HG03045 (cell line): ENCODE measurements around the gene LHPP.

ENCODE experiments used
- ATAC-seq: cut with Tn5 transposase; IDR thresholded peaks from one replicate; pipeline ENCODE4 v1.9.1; 2021; ENCODE audit warnings: mild to moderate bottlenecking, moderate library complexity; ENCODE audit not compliant: unreplicated experiment

The LHPP gene

GRCh38 chr10:124496150-124496549 is 34.5 kb downstream of the LHPP start:
- ATAC-seq = no peak

GRCh38 chr10:124496620-124497019 is 35.0 kb downstream of the LHPP start:
- no peak for ATAC-seq

DNA sequence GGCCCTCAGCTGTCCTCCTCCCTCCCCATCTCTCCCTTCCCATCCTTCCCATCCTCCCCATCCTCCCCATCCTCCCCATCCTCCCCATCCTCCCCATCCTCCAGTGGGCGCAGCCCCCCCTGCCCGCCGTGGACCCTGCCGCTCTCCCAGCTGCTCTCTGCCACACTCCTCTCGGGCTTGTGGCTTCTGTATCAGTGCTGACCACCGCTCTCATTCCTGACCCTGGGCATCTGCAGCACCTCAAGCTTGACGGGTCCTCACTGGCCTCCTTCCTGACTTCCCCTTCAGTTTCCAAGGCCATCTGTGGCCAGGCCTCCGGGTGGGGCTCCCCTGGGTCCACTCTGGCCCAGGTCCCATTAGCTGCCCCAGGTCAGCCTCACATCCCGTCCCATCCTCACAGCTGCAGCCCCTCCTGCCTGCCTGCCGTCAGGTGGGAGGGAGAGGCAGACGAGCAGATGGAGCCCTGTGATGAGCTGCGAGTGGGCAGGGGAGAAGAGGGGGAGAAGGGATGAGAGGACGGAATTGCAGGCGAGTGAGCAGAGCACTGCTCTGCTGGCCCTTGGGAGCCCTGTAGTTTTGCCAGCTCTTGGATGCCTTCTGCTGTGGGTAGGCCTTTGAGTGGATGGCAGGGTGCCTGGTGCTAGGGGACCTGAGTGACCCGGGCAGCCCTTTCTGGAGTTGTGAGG is 35.7 kb downstream of the LHPP start:
- ATAC-seq = no peak

- no peak for ATAC-seq
These were observed 36.4 kb downstream of the LHPP start for GRCh38 chr10:124498056-124498455.

- ATAC-seq = no peak
These were observed 39.1 kb downstream of the LHPP start for GRCh38 chr10:124500757-124501156.

GRCh38 chr10:124504711-124505110 is 43.1 kb downstream of the LHPP start:
- ATAC-seq = no peak

DNA sequence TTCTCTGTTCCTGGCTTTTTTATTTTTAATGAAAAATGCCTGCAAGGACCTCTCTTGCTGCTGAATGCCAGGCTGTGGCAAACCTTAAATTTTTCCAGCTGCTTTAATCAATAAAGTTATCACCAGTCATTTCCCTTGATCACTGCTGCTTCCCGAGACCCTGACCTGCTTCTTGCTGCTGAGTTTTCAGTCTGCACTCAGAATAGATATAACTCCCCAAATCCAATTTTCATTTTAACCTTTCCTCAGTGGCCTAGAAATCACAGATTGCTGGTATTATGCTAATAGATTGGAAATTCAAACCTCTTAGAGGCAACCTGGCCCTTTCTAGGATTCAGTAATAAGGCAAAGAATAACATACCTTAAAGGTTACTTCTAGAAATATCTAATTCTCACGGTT is 43.7 kb downstream of the LHPP start:
- no peak for ATAC-seq

GRCh38 chr10:124508070-124508667 is 46.5 kb downstream of the LHPP start:
- no peak for ATAC-seq

DNA sequence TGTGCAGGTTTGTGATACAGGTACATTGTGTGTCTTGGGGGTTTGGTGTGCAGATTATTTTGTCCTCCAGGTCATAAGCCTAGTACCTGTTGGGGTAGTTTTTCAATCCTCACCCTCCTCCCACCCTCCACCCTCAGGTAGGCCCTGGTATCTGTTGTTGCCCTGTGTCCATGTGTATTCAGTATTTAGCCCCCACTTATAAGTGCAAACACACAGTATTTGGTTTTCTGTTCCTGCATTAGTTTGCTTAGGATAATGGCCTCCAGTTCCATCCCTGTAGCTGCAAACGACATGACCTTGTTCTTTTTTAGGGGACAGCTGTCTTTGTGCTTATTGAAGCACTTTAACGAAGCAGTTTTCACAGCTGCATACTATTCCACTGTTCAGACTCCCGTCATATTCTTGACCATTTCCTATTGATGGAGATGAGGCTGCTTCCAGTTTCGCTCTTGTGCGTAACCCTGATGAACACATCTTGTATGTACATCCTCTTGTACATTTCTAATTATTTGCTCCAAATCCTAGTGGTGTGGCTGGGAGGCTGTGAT is 47.4 kb downstream of the LHPP start:
- no peak for ATAC-seq

- ATAC-seq = no peak
These were observed 48.4 kb downstream of the LHPP start for GRCh38 chr10:124509880-124510632.

DNA sequence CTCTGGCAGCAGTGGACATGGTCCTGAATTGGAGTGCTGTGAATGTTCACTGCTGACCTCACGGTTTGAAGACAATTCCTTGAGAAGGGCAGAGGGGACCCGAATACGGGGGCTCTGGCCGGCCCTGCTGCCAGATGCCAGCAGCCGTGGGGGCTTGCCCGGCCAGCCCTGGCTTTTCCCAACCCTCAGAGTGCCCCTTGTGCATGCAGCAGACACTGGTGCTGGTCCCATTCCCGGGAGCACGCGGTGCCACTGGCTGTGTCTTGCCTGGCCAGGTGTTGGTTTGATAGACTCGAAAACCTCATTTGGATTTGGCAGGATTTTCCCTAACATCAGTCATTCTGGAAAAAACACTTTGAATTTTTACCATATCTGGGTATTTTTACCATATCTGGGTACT is 49.1 kb downstream of the LHPP start:
- ATAC-seq = no peak

DNA sequence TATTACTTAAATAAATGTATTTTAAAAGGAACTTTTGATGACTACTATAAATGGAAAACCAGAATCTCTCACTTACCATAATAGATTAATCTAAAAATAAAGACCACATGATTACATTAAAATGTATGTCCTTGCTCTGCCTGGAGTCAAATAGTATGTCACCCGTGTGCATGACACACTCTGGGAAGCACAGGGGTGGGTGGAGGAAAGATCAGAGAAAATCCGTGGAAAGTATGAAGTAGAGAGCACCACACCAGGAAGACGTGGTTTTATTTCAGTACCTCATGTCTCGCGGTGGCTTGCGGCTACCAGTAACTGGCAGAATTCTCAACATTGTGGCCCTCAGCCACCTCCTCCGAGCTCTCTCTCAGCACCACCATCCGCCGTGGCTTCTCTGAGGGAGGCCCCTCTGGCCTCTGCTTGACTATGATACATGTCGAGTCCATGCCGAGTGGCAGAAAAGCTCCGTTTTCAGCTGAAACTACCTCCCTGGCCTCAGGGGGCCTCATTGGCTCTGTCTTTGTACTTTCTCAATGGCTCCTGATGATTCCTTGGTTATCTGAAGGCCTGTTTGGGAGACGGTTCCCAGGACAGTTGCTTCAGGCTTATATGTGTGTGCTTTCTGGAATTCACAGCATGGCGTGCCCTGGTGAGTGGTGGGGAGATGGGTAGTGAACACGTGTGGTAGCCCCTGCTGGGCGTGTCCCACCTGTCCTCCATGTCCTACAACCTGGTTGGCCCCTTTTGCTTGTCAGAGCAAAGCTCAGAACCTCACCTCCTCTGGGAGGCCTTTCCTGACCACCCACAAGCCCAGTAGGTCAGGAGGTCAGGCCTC is 49.8 kb downstream of the LHPP start:
- ATAC-seq = no peak

GRCh38 chr10:124512040-124512428 is 50.4 kb downstream of the LHPP start:
- no peak for ATAC-seq

GRCh38 chr10:124512600-124512999 is 51.0 kb downstream of the LHPP start:
- ATAC-seq = no peak

- ATAC-seq = no peak
These were observed 53.8 kb downstream of the LHPP start for GRCh38 chr10:124515244-124515970.

- ATAC-seq = no peak
These were observed 54.6 kb downstream of the LHPP start for GRCh38 chr10:124516181-124516580.

- ATAC-seq = no peak
These were observed 55.2 kb downstream of the LHPP start for GRCh38 chr10:124516746-124517397.

DNA sequence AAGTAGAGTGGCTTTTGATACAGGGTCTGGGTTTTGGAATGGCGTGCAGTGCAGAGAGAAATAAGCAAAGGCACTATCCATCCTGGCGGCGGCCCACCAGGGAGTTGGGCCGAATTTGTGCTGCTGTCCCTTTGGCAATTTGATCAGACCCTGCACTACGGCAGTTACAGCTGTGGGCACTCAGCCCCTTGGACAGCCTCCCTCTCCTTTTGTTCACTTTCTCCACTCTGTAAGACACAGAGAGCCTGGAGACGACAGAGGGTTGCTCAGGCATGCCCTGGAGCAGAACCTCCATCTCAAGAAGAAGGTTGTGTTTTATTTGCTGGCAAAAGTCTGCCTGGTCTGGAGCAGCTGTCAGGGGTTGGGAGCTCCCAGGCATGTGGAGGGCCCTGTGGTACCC is 55.8 kb downstream of the LHPP start:
- no peak for ATAC-seq

- ATAC-seq = no peak
These were observed 56.3 kb downstream of the LHPP start for GRCh38 chr10:124517931-124518330.

GRCh38 chr10:124518366-124518765 is 56.7 kb downstream of the LHPP start:
- no peak for ATAC-seq
